Common myeloid progenitor, CD34-positive (primary cell): Measurements from ENCODE around the gene ULBP2.
A peak's percentile ranks its signal among the peaks of the same experiment; 100 is the strongest.

Experiments used
- CTCF ChIA-PET: fragments of 350-600 bp; sonication (Branson Sonifier 250); formaldehyde crosslinking; loops from one replicate; lab custom pipeline; 2021; ENCODE audit warnings: antibody characterized with exemption; lab: Charles Lee
- POLR2A ChIA-PET: fragments of 350-600 bp; sonication (Branson Sonifier 250); formaldehyde crosslinking; loops from one replicate; lab custom pipeline; 2021; ENCODE audit warnings: antibody characterized with exemption; lab: Charles Lee
- DNase-seq, 3 donors: peaks; one replicate each; pipeline versions ENCODE4 v3.0.0 to v3.0.0-alpha.2; 2013
- H3K27ac ChIP-seq, 2 experiments: 1 replicate in 1 of 2; 2 replicates in 1 of 2; pipeline ENCODE4 v1.7.0; 2013; ENCODE audit warnings: inconsistent platforms in 2 of 2, low read length in 2 of 2, mild to moderate bottlenecking in 2 of 2, low read depth in 1 of 2, moderate library complexity in 1 of 2; ENCODE audit not compliant: severe bottlenecking in 2 of 2, insufficient read depth in 1 of 2, poor library complexity in 1 of 2
- H3K27me3 ChIP-seq, 5 experiments: replicated peaks in 2 of 5; 1 replicate in 3 of 5; 2 replicates in 2 of 5; pipeline versions ENCODE4 v1.6.1 to v1.7.0; 2013; ENCODE audit warnings: low read length in 4 of 5, mild to moderate bottlenecking in 2 of 5, moderate library complexity in 2 of 5, inconsistent platforms in 1 of 5; ENCODE audit not compliant: insufficient read depth in 5 of 5, control insufficient read depth in 4 of 5
- H3K36me3 ChIP-seq, 4 experiments: 1 replicate in 2 of 4; 2 replicates in 2 of 4; pipeline versions ENCODE4 v1.6.1 to v1.7.0; 2013; ENCODE audit warnings: low read length in 3 of 4, control low read depth in 1 of 4, mild to moderate bottlenecking in 1 of 4; ENCODE audit not compliant: control insufficient read depth in 4 of 4, insufficient read depth in 4 of 4
- H3K4me1 ChIP-seq, 4 experiments: 1 replicate in 3 of 4; 2 replicates in 1 of 4; pipeline versions ENCODE4 v1.6.1 to v1.7.1; 2013; ENCODE audit warnings: low read length in 3 of 4, mild to moderate bottlenecking in 3 of 4, control low read depth in 1 of 4, inconsistent platforms in 1 of 4, moderate library complexity in 1 of 4; ENCODE audit not compliant: control insufficient read depth in 4 of 4, insufficient read depth in 4 of 4; ENCODE audit errors: control extremely low read depth in 1 of 4
- H3K4me3 ChIP-seq, 7 experiments: 1 replicate in 4 of 7; 2 replicates in 3 of 7; pipeline versions ENCODE4 v1.5.1 to v1.7.0; 2013; ENCODE audit warnings: mild to moderate bottlenecking in 7 of 7, low read length in 6 of 7, moderate library complexity in 6 of 7, inconsistent platforms in 2 of 7, low read depth in 2 of 7, control low read depth in 1 of 7; ENCODE audit not compliant: insufficient read depth in 4 of 7, control insufficient read depth in 1 of 7; ENCODE audit errors: extremely low read depth in 1 of 7
- H3K9me3 ChIP-seq, 5 experiments: 1 replicate in 4 of 5; 2 replicates in 1 of 5; pipeline versions ENCODE4 v1.6.1 to v1.7.1; 2013; ENCODE audit warnings: low read length in 4 of 5, mild to moderate bottlenecking in 2 of 5, inconsistent platforms in 1 of 5, low read depth in 1 of 5, moderate library complexity in 1 of 5; ENCODE audit not compliant: control insufficient read depth in 4 of 5, insufficient read depth in 2 of 5; ENCODE audit errors: control extremely low read depth in 1 of 5
- WGBS: methylation state at CpG from one replicate; pipeline ENCODE4 v1.1.5; 2013; ENCODE audit not compliant: insufficient coverage; 5-methylcytosine and 5-hydroxymethylcytosine counted together

The ULBP2 gene

GRCh38 chr6:149974825-149975224 is 33.0 kb downstream of the ULBP2 start:
- POLR2A ChIA-PET: no interaction called here
- H3K27me3 ChIP-seq: peaks cover 16 to 72% (median 19%) of the 10 kb centered on the region in 5 experiments

GRCh38 chr6:149975400-149975799 is 33.6 kb downstream of the ULBP2 start:
- DNase-seq: no peak
- Histone ChIP-seq H3K4me1 (no peaks in the 10 kb centered on the region), H3K9me3 (no peaks in the 10 kb centered on the region), H3K27ac (no peak overlapping the region), H3K36me3 (no peaks in the 10 kb centered on the region), H3K4me3 (no peak overlapping the region), H3K27me3 (peaks cover 16 to 70% (median 22%) of the 10 kb centered on the region in 5 experiments)
- ChIA-PET CTCF (interaction anchor here (1.5 kb wide), 1 partner anchor 50 kb away, joined by 3 read pairs; no protein-coding TSS in a partner anchor), POLR2A (no interaction called here)

More at GRCh38 chr6:149974825-149975224, 33.0 kb downstream of the ULBP2 start:
- WGBS: 40% methylated on average over 3 of the region's 3 CpGs
- peak; percentile 41 to 79 (median 74) for DNase-seq
- H3K4me3 ChIP-seq: no peak overlapping the region
- no peak overlapping the region for H3K27ac ChIP-seq
- CTCF ChIA-PET: interaction anchor here (0.7 to 1.5 kb wide), 2 partner anchors 36 to 50 kb away, joined by 3 read pairs; no protein-coding TSS in a partner anchor
- no peaks in the 10 kb centered on the region for H3K4me1 ChIP-seq
- H3K9me3 ChIP-seq: no peaks in the 10 kb centered on the region
- no peaks in the 10 kb centered on the region for H3K36me3 ChIP-seq

GRCh38 chr6:149977221-149977620 is 35.4 kb downstream of the ULBP2 start:
- Histone ChIP-seq H3K27ac (no peak overlapping the region), H3K9me3 (no peaks in the 10 kb centered on the region), H3K4me1 (no peaks in the 10 kb centered on the region), H3K4me3 (no peak overlapping the region), H3K27me3 (peaks cover 16 to 80% (median 30%) of the 10 kb centered on the region in 5 experiments), H3K36me3 (no peaks in the 10 kb centered on the region)
- WGBS: 95% methylated on average over 3 of the region's 4 CpGs
- no peak for DNase-seq
- CTCF ChIA-PET: interaction anchor here (0.9 to 1.9 kb wide), 2 partner anchors 14 to 53 kb away, joined by 3 to 4 read pairs; no protein-coding TSS in a partner anchor
- POLR2A ChIA-PET: no interaction called here

GRCh38 chr6:149978610-149979009 is 36.8 kb downstream of the ULBP2 start:
- Histone ChIP-seq H3K27ac (no peak overlapping the region), H3K4me3 (no peak overlapping the region), H3K9me3 (no peaks in the 10 kb centered on the region), H3K36me3 (no peaks in the 10 kb centered on the region), H3K4me1 (no peaks in the 10 kb centered on the region), H3K27me3 (peaks cover 20 to 84% (median 30%) of the 10 kb centered on the region in 5 experiments)
- CTCF ChIA-PET: interaction anchor here (1.2 to 1.9 kb wide), 2 partner anchors 13 kb away, joined by 3 to 4 read pairs; no protein-coding TSS in a partner anchor
- POLR2A ChIA-PET: no interaction called here
- DNase-seq: no peak

- DNase-seq: no peak
- ChIA-PET CTCF (no interaction called here), POLR2A (no interaction called here)
- Histone ChIP-seq H3K36me3 (no peaks in the 10 kb centered on the region), H3K4me1 (no peaks in the 10 kb centered on the region), H3K9me3 (no peaks in the 10 kb centered on the region), H3K27me3 (peaks cover 19 to 77% (median 30%) of the 10 kb centered on the region in 5 experiments), H3K27ac (no peak overlapping the region), H3K4me3 (no peak overlapping the region)
- WGBS: 74% methylated on average over 5 of the region's 6 CpGs
Observed at GRCh38 chr6:149979293-149979692, 37.5 kb downstream of the ULBP2 start.

- Histone ChIP-seq H3K27me3 (peaks cover 24 to 89% (median 56%) of the 10 kb centered on the region in 5 experiments), H3K4me1 (no peaks in the 10 kb centered on the region), H3K4me3 (no peak overlapping the region), H3K27ac (no peak overlapping the region), H3K9me3 (peaks cover 0 to 10% (median 8%) of the 10 kb centered on the region in 5 experiments), H3K36me3 (no peaks in the 10 kb centered on the region)
- ChIA-PET POLR2A (no interaction called here), CTCF (no interaction called here)
- 0% methylated on average over 5 of the region's 9 CpGs for WGBS
- DNase-seq: no peak
Observed at GRCh38 chr6:149983145-149983544, 41.3 kb downstream of the ULBP2 start.

GRCh38 chr6:149984773-149985172 is 43.0 kb downstream of the ULBP2 start:
- DNase-seq: no peak
- H3K9me3 ChIP-seq: peaks cover 0 to 21% (median 14%) of the 10 kb centered on the region in 5 experiments
- H3K36me3 ChIP-seq: no peaks in the 10 kb centered on the region
- peaks cover 0 to 2% (median 0%) of the 10 kb centered on the region in 4 experiments for H3K4me1 ChIP-seq
- POLR2A ChIA-PET: no interaction called here
- peaks cover 27 to 89% (median 54%) of the 10 kb centered on the region in 5 experiments for H3K27me3 ChIP-seq
- WGBS: 40% methylated on average over 4 of the region's 5 CpGs
- H3K4me3 ChIP-seq: no peak overlapping the region
- CTCF ChIA-PET: no interaction called here
- no peak overlapping the region for H3K27ac ChIP-seq
